DLD1 (cell line): ENCODE measurements around the gene PTPRE.

Source experiments
- in situ Hi-C: cut with HindIII; loops from 2 replicates; pipeline ENCODE4 v1.10.0; 2017; ENCODE audit warnings: low sequenced_read_pairs

Gene PTPRE, protein sequence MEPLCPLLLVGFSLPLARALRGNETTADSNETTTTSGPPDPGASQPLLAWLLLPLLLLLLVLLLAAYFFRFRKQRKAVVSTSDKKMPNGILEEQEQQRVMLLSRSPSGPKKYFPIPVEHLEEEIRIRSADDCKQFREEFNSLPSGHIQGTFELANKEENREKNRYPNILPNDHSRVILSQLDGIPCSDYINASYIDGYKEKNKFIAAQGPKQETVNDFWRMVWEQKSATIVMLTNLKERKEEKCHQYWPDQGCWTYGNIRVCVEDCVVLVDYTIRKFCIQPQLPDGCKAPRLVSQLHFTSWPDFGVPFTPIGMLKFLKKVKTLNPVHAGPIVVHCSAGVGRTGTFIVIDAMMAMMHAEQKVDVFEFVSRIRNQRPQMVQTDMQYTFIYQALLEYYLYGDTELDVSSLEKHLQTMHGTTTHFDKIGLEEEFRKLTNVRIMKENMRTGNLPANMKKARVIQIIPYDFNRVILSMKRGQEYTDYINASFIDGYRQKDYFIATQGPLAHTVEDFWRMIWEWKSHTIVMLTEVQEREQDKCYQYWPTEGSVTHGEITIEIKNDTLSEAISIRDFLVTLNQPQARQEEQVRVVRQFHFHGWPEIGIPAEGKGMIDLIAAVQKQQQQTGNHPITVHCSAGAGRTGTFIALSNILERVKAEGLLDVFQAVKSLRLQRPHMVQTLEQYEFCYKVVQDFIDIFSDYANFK

DNA sequence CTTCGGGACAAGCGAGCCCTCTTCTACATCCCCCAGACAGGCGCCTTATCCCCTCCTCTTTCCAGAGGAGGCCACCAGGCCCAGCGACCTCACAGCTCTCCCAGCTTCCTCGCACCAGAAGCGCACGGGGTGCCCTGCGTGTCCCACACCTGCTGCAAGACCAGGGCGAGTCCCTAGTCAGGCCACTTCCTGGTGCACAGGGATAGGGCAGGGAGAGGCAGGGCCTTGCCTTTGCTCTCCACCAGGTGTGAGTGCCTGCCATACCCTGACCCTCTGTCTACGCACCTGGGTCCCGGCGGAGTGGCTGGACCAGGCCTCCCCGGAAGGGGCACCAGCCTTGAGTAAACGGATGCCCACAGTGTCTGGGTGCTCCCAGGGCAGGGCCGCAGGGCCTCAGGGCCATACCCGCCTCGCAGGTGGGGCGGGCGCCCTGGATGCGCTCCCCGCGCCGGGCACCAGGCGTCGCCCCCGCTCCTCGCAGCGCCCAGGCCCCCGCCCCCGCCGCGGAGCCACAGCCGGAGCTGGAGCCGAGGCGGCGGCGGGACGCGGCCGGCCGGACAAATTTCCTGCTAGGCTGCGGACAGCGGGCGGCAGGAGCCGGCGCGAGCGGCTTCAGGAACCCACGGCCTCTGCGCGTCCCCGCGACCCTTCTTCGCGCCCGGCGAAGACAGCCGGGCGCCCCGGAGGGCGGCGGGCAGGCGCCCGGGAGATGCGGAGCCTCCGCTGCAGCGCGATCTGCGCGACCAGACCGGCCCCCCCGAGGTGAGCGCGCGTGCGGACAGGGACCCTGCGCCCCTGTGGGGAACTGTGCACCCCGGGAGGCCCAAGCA lies at the start of gene PTPRE:
Gene PTPRE (plus strand): TSS at position 556 of the 830 bp plus-strand sequence. CDS start 133,779 bp downstream, outside the sequence.
- in situ Hi-C loops = no loop called here

DNA sequence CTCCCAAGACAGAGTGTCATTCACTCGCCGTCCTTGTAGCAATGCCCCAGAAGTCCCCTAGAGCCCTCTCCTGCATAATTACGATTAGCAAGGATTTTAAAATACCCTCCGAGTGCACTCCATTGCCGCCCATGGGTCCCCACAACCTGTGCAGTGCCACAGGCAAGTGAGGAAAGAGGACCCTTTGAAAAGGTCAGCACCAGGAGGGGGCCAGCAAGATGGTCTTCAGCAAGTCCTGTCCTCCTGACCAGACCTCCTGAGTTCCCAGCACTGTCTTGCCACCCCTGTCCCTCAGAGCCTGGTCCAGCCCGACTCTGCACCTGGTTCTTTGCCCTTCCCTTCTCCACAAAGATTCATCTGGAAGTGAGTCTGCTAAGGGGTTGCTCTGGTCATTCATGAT lies 46.3 kb upstream of the PTPRE start:
- in situ Hi-C loops = loop anchor here (5.0 kb wide), 1 partner anchor 152 kb away; no protein-coding TSS in a partner anchor

DNA sequence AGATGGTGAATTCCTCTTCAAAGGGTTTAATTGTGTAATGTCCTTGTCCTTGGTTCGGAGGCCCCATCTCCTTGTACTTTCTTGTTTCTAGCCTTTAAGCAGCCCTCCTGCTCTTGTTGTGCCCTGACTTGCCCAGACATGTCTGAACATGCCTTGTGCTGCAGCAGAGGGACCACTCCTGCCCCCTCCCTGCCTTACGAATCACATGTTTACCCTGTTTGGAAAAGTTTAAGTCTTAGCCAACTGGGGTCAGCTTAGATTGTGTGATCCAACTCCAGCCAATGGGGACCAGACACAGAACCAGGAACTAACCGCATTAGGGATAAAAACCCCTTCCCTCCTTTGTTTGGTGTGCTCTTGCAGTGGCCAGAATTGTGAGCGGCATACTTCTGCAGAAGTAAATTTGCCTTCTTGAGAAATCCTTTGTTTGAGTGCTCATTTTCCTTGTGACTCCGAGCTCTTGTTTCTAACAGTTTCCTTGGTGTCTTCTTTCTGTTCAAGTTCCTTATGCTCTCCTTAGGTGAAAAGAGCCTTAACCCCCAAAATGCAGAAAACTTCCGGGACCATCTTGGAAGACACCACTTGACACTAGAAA lies 43.6 kb upstream of the PTPRE start:
- in situ Hi-C loops = loop anchor here (5.0 kb wide), 1 partner anchor 149 kb away; no protein-coding TSS in a partner anchor

DNA sequence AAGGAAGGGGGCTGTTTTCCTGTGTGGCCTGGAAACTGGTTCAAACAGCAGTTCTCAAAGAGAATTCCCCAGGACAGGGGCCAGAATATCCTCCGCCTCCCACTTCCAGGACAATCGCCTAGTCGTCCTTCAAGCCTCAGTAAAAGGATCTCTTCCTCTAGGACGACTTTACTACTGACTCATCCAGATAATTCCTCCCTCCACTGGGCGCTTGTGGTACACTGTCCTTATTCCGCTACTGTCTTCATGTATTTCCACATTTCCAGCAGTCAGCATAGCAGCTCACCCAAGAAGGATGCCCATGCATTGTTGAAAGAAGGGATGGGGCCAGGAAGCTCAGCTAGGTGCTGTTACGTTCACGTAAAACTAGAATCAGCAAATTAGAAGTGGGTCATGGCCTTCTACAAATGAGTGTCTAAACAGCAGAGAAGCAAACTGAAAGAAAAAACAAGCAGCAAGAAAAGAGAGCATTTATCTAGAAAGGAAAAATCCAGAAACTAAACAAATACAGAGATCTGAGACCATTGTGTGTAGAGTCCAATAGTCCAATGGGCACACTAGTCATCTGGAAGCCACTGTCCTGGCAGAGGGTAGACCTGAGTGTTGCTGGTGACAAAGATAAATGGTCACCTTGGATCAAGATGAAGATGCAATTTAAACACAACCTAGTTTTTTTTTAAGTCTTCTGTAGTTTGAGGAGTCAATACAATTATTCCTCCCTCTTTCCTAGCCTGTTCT lies 40.5 kb upstream of the PTPRE start:
- in situ Hi-C loops = no loop called here

DNA sequence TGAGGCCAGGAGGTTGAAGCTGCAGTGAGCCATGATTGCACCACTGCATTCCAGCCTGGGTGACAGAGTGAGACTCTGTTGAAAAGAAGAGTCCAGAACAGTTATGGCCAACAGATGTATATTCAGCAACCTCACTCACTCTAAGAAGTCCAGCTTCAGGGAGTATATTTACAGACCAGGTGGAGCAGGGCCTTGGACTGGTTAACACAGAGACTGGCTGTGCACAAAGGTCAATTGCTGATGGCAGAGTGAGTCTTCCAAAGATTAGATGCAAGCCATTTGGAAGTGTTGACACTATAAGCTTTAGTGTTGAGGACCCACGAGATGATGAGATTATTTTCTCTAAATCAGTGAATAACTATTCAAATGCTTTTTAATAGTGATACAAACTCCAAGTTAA lies 39.1 kb upstream of the PTPRE start:
- in situ Hi-C loops = no loop called here

DNA sequence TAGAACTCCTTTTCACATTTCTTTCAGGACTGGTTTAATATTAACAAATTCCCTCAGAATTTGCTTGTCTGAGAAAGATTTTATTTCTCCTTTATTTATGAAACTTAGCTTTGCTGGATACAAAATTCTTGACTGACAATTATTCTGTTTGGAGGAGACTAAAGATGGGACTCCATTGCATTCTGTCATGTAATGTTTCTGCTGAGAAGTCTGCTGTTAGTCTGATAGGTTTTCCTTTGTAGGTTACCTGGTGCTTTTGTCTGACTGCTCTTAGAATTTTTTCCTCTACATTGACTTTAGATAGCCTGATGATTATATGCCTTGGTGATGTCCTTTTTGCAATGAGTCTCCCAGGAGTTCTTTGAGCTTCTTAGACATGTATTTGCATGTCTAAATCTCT lies 37.6 kb upstream of the PTPRE start:
- in situ Hi-C loops = no loop called here

DNA sequence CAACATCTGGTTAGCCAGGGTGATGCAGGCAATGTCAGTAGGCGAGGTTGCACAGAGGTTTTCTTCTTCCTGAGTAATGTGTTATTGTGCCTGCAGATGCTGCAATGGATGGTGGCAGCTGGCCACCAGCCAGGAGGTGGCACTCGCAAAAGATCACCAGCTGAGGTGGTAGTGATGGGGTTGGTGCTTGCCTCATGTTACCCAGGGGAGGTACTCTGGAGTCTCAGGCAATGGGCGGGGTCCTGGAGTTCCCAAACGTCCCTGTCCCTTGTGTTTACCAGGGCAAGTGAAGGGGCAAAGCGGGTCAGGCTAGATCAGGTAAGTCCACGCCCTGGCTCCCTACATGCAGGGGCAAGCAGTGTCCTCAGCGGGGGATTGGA lies 35.3 kb upstream of the PTPRE start:
- in situ Hi-C loops = no loop called here

DNA sequence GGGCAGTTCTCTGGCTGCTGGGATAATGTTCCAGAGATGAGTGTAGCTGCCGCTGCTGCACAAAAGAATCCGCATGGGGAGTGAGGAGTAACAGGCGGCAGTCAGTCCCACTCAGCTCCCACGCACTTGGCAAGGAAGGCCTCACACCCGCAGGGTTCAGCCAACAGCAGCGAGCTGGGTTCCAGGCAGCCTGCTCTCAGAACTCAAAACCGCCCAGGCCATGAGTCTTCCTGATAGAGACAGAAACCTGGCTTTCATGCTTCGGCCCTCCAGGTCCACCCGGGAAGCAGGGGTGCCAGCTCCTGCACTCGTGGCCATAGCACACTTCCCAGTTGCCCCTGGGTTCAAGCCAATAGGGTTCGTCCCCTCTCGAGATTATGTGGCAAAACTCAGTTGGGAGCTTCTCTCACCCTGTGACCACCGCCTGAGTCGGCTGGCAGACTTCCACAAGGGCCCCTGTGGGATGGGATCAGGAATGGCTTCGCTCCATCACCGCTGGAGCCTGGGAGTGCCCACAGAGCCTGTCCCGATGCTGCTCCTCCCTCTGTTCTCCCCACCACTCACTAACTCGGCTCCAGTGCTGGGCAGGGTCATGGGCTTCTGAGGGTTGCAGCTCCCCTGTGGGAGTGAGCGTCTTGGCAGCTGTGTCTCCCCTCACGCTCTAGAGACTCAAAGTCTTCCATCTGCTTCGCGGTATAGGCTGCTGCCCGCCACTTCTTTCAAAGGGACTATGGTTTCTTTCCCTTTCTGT lies 34.7 kb upstream of the PTPRE start:
- in situ Hi-C loops = no loop called here

DNA sequence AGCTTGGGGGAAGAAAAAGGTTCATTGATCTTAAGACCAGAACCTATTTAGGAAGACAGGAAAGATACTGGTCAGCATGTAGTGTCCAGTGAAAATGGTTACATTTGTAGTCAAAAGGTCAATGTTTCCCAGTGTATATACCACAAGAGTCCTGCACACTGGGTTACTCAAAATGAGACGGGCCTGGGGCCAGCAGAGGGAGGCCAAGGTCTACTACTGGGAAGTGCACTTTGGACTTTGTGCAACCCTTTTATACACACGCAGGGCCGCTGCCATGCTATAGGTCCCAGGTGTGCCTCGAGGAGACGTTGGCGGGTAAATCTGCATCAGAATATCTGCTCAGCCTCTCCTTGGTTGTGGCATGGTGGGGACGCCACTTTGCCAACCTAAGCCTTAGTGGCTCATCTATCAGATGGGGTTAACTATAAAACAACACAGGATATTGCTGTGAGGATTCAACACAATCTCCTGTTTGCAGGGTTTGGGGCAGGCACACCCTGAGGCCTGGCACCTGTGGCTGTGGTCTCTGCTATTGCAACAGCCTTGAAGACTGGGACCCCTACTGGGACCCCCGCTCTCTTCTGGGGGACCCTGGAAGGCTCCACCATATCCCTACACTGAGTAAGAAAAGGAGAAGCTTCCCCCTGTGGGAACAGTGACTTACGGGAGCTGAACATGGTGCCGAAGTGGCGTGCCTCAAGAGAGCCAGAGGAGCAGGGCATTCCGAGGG lies 33.9 kb upstream of the PTPRE start:
- in situ Hi-C loops = no loop called here

DNA sequence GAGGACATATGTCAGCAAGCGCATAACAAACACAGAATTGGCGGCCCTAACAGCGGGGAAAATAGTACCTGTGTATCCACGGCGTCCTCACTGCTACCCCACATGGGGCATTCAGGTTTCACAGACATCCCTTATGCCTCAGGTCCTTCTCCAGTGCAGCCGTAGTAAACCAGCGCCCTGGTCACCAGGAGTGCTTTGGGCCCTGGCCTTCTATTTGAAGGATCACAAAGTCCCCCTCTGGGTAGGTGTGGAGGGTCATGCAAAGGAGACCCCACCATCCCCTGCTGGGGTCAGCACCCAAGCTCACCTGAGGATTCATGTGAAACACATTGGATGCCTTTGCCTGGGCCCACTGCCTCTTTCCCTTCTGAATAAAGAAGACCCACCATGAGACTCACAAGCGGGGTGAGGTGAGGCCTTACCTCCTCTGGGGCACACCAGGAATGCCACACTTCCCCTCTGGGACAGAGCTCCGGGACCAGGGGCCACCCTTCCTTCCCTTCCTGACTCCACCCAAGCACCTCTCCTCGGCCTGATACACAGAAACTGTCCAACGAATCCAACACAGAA lies 32.9 kb upstream of the PTPRE start:
- in situ Hi-C loops = no loop called here

DNA sequence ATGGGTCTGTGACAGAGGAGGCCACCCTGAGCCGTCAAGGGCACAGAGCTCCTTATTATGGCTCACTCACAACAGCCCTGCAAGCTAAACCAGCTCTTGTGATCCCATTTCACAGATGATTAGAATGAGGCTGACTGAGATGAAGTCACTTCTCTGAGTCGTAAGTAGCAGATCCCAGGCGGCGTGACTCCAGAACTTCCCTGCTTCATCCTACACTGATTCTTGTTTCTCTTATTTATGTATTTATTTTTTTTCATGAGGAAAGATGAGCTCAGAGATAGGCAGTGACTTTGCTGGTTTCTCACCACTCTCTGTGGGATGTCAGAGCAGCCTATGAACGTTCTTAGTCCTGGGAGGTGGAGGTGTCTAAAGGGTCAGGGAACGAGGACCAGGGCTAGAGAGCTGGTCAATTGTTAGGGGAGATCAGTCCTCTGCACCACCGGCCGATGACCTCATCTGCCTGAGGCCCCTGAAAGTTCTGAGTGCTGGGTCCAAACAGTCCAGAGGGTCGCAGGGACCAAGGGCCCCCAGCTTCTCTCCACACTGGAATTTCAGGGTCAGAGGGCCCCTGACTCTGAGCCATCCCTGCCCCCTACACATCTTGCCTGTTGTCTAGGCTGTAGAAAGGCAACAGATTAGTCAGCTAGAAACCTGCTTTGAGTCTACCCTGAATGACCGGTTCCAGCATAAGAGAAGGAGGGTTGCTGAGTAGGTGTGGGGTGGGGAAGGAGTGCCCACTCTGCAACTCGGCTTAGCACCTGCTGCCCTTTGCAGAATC lies 32.0 kb upstream of the PTPRE start:
- in situ Hi-C loops = no loop called here

DNA sequence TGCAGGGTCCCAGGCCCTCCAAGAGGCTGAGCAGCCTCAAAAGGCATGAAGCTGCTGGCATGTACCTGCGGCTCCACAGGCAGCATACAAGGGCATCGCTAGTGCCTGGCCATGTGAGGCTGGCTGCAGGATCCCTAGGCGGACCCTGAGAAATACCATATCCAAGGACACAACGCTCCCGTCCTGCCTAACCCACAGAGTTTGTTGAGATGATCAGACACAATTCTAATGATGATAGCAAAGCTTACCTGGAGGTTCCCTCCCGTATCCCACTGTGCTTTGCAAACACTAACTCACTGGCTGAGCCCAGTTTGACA lies 31.5 kb upstream of the PTPRE start:
- in situ Hi-C loops = no loop called here

DNA sequence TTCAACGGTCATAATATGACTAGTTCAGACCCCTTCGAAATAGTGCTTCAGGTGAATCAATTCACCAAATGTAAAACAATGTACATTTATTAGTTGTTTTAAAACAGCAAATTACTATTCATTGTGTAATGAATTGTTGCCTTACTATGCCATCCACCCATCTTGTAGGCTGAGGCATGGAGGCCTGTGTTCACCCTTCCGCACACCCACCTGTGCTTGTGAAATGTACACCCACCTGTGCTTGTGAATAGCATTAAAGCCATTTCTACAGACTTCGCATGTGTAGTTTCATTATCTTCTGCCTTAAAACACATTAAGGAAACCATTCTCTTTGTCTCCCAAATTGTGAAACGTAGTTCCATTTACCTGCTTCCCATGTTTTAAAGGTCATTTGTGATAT lies 31.0 kb upstream of the PTPRE start:
- in situ Hi-C loops = no loop called here

DNA sequence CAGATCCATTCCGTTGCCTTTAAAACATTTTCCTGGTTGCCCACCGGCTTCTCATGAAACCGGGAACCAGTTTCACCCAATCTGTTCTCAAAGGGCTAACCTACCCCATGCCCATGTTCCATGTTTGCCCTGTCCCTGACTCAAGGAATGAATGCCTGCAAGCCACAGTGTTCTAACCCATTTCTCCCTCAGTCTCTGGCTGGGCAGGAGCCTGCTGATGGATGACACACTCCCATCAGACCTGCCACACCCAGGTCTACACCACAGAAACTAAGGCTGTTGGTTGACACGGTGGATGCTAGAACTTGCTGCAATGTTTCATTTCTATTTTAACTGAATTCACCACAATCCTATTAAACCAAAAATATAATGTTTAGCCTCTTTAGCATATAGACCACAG lies 29.8 kb upstream of the PTPRE start:
- in situ Hi-C loops = no loop called here

DNA sequence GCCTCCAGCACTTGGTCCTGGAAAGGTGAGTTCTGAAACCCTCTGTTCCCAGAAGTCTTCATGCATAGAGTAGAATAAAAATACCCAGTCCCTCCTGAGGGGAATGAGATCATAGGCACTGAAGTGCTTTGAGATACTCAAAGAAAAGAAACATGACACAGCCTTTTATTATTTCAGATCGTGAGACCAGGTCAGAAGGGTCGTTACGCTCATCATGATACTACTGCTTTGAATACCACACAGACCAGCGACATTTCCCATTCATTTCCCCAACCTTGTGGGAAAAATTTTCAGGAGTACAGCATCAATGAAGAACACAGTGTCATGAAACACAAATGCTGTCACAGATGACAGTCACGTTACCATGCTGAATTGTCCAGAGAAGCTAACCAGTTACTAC lies 29.2 kb upstream of the PTPRE start:
- in situ Hi-C loops = no loop called here

DNA sequence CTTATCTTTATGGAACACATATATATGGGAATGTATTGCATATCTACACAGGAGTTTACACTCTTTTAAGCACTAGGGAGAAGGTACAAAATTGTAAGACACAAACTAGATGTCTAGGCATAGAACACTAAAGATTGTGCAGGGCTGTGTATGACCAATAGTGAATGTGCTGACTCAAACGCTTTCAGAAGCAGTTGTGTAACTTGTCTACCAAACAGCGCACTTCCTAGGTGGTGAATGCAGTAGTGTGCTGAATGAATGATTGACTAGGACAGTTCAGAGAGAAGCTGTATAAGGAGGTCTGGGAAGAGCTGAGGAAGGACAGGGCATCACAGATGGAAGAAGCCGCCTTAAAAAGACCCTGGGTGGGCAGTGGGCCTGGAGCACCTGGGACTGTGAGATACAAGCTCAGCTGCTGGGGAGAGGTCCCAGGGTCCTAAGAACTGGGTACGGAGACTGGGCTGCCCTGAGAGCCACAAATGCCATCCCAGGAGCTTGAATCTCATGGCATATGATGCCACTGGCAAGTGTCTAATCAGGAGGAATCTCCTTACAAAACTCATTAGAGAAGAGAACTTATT lies 28.3 kb upstream of the PTPRE start:
- in situ Hi-C loops = no loop called here

DNA sequence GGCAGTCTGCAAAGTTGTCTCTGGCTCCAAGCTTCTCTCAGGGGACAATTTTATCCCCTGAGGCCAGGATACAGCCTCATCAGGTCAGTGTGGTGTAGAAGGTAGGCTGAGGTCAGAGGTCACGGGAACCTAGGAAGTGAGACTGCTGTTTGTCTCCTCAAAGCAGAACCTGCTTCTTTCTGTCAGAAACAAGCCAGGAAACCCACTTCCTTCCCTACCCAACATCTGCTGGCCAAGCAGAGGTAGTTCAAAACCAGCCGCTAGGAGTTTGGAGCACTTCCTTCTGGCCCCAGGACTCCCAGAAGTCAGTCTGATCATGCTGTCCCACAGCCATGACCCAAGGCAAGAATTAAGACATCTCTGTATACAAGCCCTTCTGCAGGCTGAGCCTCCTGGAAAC lies 26.3 kb upstream of the PTPRE start:
- in situ Hi-C loops = no loop called here

DNA sequence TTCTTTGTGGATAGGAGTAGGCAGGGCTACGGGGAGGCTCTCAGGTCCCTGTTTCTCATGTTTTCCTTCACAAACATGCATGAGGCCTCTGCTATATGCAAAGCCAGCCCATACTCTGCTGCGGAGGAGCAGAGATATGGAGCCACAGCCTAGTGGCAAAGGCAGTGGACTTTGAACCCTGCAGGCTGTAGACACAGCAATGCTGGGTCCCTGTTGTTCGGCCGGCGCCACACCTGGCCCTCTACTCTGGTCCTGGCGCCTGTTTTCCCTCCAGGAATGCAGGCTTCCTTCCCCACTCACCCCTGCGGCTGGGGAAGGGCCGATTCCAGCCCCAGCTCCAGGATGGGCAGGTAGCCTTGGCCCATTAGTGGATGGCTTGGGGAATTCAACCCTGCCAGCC lies 25.6 kb upstream of the PTPRE start:
- in situ Hi-C loops = no loop called here
